Fibroblast of the aortic adventitia (primary cell): ENCODE measurements around the gene AGAP2. TPM values are rescaled to one million over a fixed set of nuclear protein-coding genes. Genes with fewer than 3 reads are reported as not detected.

Experiments used
- DNase-seq: peaks from one replicate; pipeline ENCODE4 v3.0.0-alpha.2; 2010; ENCODE audit warnings: low read depth
- H3K4me3 ChIP-seq: 2 replicates; pipeline ENCODE4 v1.5.1; 2011; ENCODE audit warnings: low read depth, mild to moderate bottlenecking, control low read depth, low read length, moderate library complexity
- CTCF ChIP-seq: IDR thresholded peaks from 2 replicates; pipeline ENCODE4 v1.5.1; 2011; ENCODE audit warnings: mild to moderate bottlenecking, low read length, control low read depth, inconsistent platforms; ENCODE audit not compliant: insufficient read depth
- total RNA-seq: library from RNA; depleted of rRNA; stranded (reverse); fragments of >200 nt; gene quantifications from 2 replicates; pipeline ENCODE4 v1.2.3, GENCODE V29; 2012; ENCODE audit warnings: low replicate concordance

AGAP2 gene
- total RNA-seq, 1 donor: 0.27 TPM

GRCh38 chr12:57694459-57695019 is 44.0 kb downstream of the AGAP2 start:
- TF ChIP-seq CTCF: no peak
- H3K4me3 ChIP-seq: peak overlapping the region; percentile 98
- no peak for DNase-seq

DNA sequence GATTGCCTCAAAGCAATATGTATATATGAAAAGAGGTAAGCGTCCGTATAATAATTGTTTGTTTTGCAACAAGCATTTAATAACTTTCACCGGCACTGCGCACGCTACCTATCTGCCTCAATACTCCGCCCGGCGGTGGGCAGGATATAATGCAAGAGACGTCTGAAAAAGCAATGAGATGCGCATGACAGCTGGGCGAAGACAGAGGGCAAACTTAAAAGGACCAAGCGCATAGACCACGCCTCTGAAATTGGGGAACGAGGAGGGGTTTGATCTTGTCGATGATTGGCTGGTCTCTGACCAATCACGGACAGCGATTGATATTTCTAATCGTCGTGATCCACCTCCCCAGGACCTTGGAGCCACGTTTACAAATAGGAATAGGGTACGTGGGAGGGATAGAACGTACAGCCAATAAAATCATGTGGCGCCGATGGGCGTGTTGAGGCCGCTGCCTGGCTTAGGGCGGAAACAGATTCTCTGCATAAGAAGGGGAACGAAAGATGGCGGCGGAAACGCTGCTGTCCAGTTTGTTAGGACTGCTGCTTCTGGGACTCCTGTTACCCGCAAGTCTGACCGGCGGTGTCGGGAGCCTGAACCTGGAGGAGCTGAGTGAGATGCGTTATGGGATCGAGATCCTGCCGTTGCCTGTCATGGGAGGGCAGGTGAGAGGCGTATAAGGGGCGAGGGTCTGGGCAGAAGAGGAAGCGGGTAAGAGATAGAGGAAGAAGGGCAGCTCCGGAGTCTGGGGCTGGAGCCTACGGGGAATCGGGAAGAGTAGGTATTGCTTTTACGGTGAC is 44.7 kb downstream of the AGAP2 start, which contains the start of gene OS9:
Gene OS9 (plus strand): TSS at position 474 of the 800 bp plus-strand sequence. CDS start 30 bp downstream, at position 504.
- DNase-seq: peak; percentile 100

GRCh38 chr12:57693317-57693658 is 45.3 kb downstream of the AGAP2 start:
- no peak for DNase-seq
- no peak for TF ChIP-seq CTCF
- H3K4me3 ChIP-seq: peak overlapping the region; percentile 6

More for the DNA sequence above, 44.7 kb downstream of the AGAP2 start, which contains the start of gene OS9:
- TF ChIP-seq CTCF: peak; percentile 83
- H3K4me3 ChIP-seq: peak within 1 kb of the TSS; percentile 98

DNA sequence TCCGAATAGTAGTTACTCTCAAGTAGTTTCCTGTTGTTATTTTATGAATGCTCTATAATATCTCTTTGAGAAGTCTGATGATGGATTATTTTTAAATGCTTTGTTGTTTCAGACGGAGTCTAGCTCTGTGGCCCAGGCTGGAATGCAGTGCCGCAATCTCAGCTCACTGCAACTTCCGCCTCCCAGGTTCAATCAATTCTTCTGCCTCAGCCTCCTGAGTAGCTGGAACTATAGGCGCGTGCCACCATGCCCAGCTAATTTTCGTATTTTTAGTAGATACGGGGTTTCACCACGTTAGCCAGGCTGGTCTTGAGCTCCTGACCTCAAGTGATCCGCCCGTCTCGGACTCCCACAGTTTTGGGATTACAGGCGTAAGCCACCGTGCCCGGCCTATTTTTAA is 46.0 kb downstream of the AGAP2 start:
- no peak overlapping the region for H3K4me3 ChIP-seq
- TF ChIP-seq CTCF: no peak
- DNase-seq: no peak

- no peak overlapping the region for H3K4me3 ChIP-seq
- DNase-seq: no peak
- no peak for TF ChIP-seq CTCF
These were observed 49.6 kb downstream of the AGAP2 start for GRCh38 chr12:57688931-57689330.

DNA sequence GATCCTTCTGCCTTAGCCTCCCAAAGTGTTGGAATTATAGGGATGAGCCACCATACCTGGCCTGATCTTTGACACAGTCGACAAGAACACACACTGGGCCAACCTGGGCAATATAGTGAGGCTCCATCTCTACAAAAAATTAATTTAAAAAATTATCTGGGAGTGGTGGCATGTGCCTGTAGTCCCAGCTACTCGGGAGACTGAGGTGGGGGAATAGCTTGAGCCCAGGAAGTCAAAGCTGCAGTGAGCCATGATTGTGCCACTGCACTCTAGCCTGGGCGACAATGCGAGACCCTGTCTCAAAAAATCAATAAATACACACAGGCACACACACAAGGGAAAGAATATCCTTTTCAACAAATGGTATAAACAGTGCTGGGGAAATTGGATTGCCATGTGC is 50.7 kb downstream of the AGAP2 start:
- H3K4me3 ChIP-seq: no peak overlapping the region
- no peak for DNase-seq
- TF ChIP-seq CTCF: no peak
